ENCODE data around the gene FAM107B.
A peak's percentile ranks its signal among the peaks of the same experiment; 100 is the strongest.

Gene FAM107B

DNA sequence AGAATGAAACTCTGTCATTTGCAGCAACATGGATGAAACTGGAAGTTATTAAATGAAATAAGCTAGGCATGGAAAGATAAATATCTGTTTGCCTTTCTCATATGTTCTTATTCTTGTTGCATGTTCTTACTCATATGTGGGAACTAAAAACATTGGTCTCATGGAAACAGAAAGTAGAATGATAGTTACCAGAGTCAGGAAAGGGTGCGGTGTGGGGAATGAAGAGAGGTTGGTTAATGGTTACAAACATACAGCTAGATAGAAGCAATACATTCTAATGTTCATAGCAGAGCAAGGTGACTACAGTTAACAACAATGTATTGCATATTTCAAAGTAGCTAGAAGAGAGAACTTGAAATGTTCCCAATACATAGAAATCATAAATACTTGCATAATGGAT is 105.1 kb downstream of the FAM107B start:
- TF ChIP-seq TCF12 (IDR thresholded peaks at IDR 0.05; ENCODE audit: low read depth) (no peak), USF1 (IDR thresholded peaks at IDR 0.05) (no peak), CREB1 (IDR thresholded peaks at IDR 0.05; ENCODE audit: low read depth) (no peak), FOXM1 (IDR thresholded peaks at IDR 0.05; ENCODE audit: borderline replicate concordance, low read depth) (no peak), TAF1 (IDR thresholded peaks at IDR 0.05; ENCODE audit: low read depth) (no peak), CEBPB (IDR thresholded peaks at IDR 0.05) (no peak), RAD21 (IDR thresholded peaks at IDR 0.05; ENCODE audit: low read depth) (no peak), YY1 (IDR thresholded peaks at IDR 0.05; ENCODE audit: low read depth) (no peak), EP300 (IDR thresholded peaks at IDR 0.05; ENCODE audit: borderline replicate concordance) (no peak), REST (IDR thresholded peaks at IDR 0.05; ENCODE audit: low read depth) (no peak), NFIC (IDR thresholded peaks at IDR 0.05) (no peak), TEAD4 (IDR thresholded peaks at IDR 0.05) (no peak), ZBTB7A (IDR thresholded peaks at IDR 0.05; ENCODE audit: low read depth) (no peak)
- TF ChIP-seq, protein P1, sequence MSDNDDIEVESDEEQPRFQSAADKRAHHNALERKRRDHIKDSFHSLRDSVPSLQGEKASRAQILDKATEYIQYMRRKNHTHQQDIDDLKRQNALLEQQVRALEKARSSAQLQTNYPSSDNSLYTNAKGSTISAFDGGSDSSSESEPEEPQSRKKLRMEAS (IDR thresholded peaks at IDR 0.05) = no peak

DNA sequence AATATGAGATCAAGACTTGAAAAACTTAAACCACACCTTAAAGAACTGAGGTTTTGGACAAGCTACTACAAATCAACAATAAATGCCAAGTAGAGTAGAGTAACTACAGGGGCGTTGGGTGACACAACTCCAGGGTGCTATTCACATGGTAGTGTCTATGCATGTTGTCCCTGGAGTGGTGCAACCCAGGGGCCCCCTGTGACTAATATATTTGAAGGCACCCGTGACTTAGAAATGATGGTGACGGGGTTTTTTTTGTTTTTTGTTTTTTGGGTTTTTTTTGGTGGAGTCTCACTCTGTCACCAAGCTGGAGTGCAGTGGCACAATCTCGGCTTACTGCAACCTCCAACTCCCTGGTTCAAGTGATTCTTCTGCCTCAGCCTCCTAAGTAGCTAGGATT is 106.9 kb downstream of the FAM107B start:
- TF ChIP-seq TEAD4 (IDR thresholded peaks at IDR 0.05) (no peak), CREB1 (IDR thresholded peaks at IDR 0.05; ENCODE audit: low read depth) (no peak), EGR1 (IDR thresholded peaks at IDR 0.05) (no peak), USF1 (IDR thresholded peaks at IDR 0.05) (no peak), EP300 (IDR thresholded peaks at IDR 0.05; ENCODE audit: borderline replicate concordance) (no peak), NFIC (IDR thresholded peaks at IDR 0.05) (no peak), TAF1 (IDR thresholded peaks at IDR 0.05; ENCODE audit: low read depth) (no peak), FOXM1 (IDR thresholded peaks at IDR 0.05; ENCODE audit: borderline replicate concordance, low read depth) (no peak), RAD21 (IDR thresholded peaks at IDR 0.05; ENCODE audit: low read depth) (no peak), TCF12 (IDR thresholded peaks at IDR 0.05; ENCODE audit: low read depth) (no peak), ZBTB7A (IDR thresholded peaks at IDR 0.05; ENCODE audit: low read depth) (no peak)
- TF ChIP-seq, protein P1 (IDR thresholded peaks at IDR 0.05) = no peak

DNA sequence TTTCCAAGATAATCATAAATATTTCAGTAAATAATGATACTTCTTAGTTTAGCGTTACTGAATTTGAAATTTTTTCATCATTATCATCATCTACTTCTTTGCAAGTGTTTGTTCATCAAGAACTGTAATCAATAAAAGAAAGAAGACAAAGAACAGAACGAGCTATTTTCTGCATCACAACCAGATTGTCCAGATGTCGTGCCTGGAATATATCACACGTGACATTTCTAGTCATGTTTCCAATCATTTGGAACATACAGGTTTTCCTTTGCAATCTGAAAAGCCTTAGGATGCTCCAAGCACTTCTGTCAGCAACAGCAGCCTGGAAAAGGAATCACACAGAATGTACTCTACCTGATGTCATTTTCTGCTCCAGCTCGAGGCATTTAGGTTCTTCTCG is 107.4 kb downstream of the FAM107B start:
- TF ChIP-seq TCF12 (IDR thresholded peaks at IDR 0.05; ENCODE audit: low read depth) (no peak), FOXM1 (IDR thresholded peaks at IDR 0.05; ENCODE audit: borderline replicate concordance, low read depth) (no peak), ZBTB7A (IDR thresholded peaks at IDR 0.05; ENCODE audit: low read depth) (no peak), TEAD4 (IDR thresholded peaks at IDR 0.05) (no peak), NFIC (IDR thresholded peaks at IDR 0.05) (no peak), USF1 (IDR thresholded peaks at IDR 0.05) (no peak), CREB1 (IDR thresholded peaks at IDR 0.05; ENCODE audit: low read depth) (no peak), REST (IDR thresholded peaks at IDR 0.05; ENCODE audit: low read depth) (no peak), EP300 (IDR thresholded peaks at IDR 0.05; ENCODE audit: borderline replicate concordance) (no peak), YY1 (IDR thresholded peaks at IDR 0.05; ENCODE audit: low read depth) (no peak), EGR1 (IDR thresholded peaks at IDR 0.05) (no peak), CEBPB (IDR thresholded peaks at IDR 0.05) (no peak)
- TF ChIP-seq, protein P1 (IDR thresholded peaks at IDR 0.05) = no peak

- TF ChIP-seq REST (IDR thresholded peaks at IDR 0.05; ENCODE audit: low read depth) (peak; percentile 82), NFIC (IDR thresholded peaks at IDR 0.05) (no peak)
Observed at GRCh38 chr10:14665865-14666857, 108.5 kb downstream of the FAM107B start.
